ENCODE data around the gene PDILT. TPM values are rescaled to one million over a fixed set of nuclear protein-coding genes. Genes with fewer than 3 reads are reported as not detected.

Gene PDILT
- total RNA-seq, 2 donors from 2014 or later = not detected

DNA sequence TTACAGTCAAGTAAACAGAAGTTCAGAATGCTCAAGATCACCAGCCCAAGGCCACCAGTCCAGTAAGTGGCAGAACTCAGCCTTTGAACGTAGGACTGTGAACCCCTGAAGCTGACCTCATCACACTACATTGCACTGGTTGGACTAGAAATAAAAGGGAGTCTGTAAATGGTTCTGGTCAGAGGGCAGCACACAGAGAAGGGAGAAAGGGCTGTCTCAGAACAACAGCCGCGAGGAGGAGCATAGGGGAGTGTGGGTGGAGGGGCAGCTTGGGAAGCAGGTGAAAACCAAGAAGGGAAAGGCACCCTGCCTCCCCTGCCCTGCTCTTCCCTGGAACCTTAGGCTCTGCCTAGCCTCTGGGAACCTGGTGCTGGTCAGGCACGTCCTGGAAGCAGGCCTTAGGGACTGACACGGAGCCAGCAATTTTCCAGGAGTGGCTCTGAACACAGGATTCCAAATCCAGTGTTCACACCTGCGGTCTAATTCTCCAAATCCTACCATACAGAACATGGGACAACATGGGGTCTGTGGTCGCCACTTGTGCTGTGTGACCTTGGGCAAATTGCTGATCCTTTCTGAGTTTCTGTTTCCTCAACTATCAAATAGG lies 7.0 kb downstream of the PDILT start:
- no peak overlapping the region for H3K27ac Mint-ChIP-seq
- H3K27me3 Mint-ChIP-seq (ENCODE audit: low read depth) = no peaks in the 10 kb centered on the region
- DNase-seq (no peak), ATAC-seq (replicated peaks in 1 of 2) (no peak)
- no peaks in the 10 kb centered on the region for H3K4me1 Mint-ChIP-seq (ENCODE audit: low read depth)
- no peak overlapping the region for H3K4me3 Mint-ChIP-seq
- H3K9me3 Mint-ChIP-seq = no peaks in the 10 kb centered on the region
- H3K36me3 Mint-ChIP-seq (ENCODE audit: insufficient read depth in 2 of 2) = no peaks in the 10 kb centered on the region

DNA sequence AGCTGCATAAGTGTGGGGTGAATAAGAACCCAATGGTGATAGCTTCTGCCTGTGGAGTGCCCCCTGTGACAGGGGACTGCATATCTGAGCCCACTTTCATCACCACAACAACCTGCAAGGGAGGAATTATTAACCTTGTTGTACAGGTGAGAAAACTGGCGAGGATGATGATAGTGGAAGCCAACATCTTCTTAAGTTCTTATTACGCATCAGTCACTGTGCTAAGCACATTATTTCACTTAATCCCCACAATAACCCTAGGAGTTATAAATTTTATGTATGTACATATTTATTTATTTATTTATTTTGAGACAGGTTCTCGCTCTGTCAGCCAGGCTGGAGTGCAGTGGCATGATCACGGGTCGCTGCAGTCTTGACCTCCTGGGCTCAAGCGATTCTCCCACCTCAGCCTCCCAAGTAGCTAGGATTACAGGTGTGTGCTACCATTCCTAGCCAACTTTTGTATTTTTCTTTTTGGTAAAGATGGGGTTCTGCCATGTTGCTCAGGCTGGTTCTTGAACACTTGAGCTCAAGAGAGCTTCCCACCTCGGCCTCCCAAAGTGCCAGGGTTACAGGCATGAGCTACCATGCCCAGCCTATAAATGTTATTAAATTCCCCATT lies 7.6 kb downstream of the PDILT start:
- no peaks in the 10 kb centered on the region for H3K4me1 Mint-ChIP-seq (ENCODE audit: low read depth)
- no peak overlapping the region for H3K4me3 Mint-ChIP-seq
- no peak overlapping the region for H3K27ac Mint-ChIP-seq

DNA sequence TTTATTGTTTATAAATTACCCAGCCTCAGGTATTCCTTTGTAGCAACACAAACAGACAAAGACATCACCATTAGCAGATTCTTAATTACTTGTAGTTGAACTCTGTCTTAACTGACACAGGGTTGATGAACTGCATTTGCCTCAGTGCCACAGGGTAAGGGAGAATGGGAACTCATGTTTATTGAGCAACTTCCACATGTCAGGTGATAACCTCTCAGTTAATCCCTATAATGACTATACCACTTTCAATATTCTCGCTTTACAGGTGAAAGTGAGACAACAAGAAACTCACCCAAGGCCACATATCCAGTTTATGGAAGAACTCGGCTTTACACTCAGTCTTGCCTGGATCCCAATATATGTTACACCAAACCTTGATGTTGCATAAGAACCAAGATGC lies 8.6 kb downstream of the PDILT start:
- DNase-seq (no peak), ATAC-seq (replicated peaks in 1 of 2) (no peak)
- no peak overlapping the region for H3K4me3 Mint-ChIP-seq

More for the DNA sequence above, 7.6 kb downstream of the PDILT start:
- DNase-seq (no peak), ATAC-seq (replicated peaks in 1 of 2) (no peak)
- Mint-ChIP-seq H3K27me3 (ENCODE audit: low read depth) (no peaks in the 10 kb centered on the region), H3K9me3 (no peaks in the 10 kb centered on the region), H3K36me3 (ENCODE audit: insufficient read depth in 2 of 2) (no peaks in the 10 kb centered on the region)

DNA sequence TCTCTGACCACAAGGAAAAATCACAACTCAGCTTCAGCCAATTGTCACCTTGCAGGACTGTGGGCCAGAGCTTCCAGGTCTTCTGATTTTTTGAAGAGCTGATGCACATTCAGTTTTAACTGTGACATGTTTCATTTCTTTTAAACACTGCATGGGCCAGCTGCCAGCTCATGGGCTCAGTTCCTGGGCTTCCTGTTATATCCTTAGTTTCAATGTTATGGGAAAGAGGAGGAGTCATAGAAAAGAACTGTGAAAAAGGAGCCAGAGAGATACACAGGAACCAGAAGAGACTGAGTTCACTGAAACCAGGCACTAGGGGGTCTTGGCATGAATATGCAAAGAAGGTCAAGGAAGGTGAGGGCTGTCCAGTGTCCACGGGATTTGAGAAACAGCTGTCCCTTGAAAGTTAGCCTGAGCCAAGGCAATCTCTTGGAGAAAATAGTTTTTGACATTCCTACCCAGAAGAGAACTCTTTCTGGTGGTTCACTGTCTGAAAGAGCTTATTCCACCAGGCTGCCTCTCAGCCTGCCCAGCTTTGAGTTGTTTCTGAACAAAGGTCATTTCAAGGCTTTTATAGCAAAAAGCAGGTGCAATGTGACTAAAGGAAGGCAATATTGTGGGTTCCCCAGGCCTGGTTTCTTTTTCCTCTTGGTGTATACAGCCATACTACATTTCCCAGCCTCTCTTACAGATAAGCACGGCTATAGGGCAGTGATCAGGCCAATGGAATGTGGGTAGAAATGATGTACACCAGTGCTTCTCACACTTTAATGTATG lies 10.5 kb downstream of the PDILT start:
- H3K9me3 Mint-ChIP-seq = no peaks in the 10 kb centered on the region
- no peaks in the 10 kb centered on the region for H3K27me3 Mint-ChIP-seq (ENCODE audit: low read depth)
- H3K27ac Mint-ChIP-seq = no peak overlapping the region
- H3K4me1 Mint-ChIP-seq (ENCODE audit: low read depth) = no peaks in the 10 kb centered on the region
- ATAC-seq (replicated peaks in 1 of 2) = no peak
- H3K36me3 Mint-ChIP-seq (ENCODE audit: insufficient read depth in 2 of 2) = no peaks in the 10 kb centered on the region
- no peak overlapping the region for H3K4me3 Mint-ChIP-seq
- DNase-seq = no peak

More for the DNA sequence above, 8.6 kb downstream of the PDILT start:
- Mint-ChIP-seq H3K27me3 (ENCODE audit: low read depth) (no peaks in the 10 kb centered on the region), H3K27ac (no peak overlapping the region), H3K9me3 (no peaks in the 10 kb centered on the region), H3K36me3 (ENCODE audit: insufficient read depth in 2 of 2) (no peaks in the 10 kb centered on the region), H3K4me1 (ENCODE audit: low read depth) (no peaks in the 10 kb centered on the region)

DNA sequence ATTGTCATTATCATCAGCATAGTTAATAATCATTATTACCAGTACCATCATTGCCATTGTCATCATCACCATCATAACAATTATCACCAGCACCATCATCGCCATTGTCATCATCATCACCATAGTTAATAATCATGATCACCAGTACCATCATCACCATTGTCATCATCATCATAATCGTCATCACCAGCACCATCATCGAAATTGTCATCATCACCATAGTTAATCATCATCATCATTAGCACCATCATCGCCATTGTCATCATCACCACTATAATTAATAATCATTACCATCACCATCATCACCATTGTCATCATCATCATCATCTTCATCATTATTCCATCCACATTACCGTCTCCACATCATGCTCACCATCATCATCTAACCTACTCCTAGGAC lies 13.5 kb downstream of the PDILT start:
- ATAC-seq (replicated peaks in 1 of 2) (no peak), DNase-seq (no peak)
- H3K36me3 Mint-ChIP-seq (ENCODE audit: insufficient read depth in 2 of 2) = no peaks in the 10 kb centered on the region
- H3K27me3 Mint-ChIP-seq (ENCODE audit: low read depth) = peaks cover 10% of the 10 kb centered on the region
- H3K4me1 Mint-ChIP-seq (ENCODE audit: low read depth) = no peaks in the 10 kb centered on the region
- H3K4me3 Mint-ChIP-seq = no peak overlapping the region
- no peak overlapping the region for H3K27ac Mint-ChIP-seq
- H3K9me3 Mint-ChIP-seq = no peaks in the 10 kb centered on the region

DNA sequence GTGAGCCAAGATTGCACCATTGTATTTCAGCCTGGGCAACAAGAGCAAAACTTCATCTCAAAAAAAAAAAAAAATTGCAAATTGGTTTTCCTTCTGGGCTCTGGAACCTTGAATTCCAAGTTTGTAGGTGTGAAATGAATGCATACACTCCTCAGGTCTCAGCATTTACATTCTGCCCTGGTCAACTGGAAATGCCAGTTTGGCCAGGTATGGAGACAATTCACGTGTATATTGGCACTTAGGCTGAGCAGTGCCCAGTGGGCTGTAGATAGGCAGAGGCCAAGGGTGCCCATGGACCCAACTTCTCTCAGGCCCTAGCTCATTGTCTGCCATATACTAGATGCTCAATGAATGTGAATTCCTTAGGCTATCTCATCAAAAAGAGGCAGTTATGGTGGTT lies 15.7 kb downstream of the PDILT start:
- Mint-ChIP-seq H3K4me3 (no peak overlapping the region), H3K9me3 (no peaks in the 10 kb centered on the region), H3K27me3 (ENCODE audit: low read depth) (peaks cover 10% of the 10 kb centered on the region), H3K27ac (no peak overlapping the region), H3K4me1 (ENCODE audit: low read depth) (no peaks in the 10 kb centered on the region), H3K36me3 (ENCODE audit: insufficient read depth in 2 of 2) (no peaks in the 10 kb centered on the region)
- DNase-seq (no peak), ATAC-seq (replicated peaks in 1 of 2) (no peak)

DNA sequence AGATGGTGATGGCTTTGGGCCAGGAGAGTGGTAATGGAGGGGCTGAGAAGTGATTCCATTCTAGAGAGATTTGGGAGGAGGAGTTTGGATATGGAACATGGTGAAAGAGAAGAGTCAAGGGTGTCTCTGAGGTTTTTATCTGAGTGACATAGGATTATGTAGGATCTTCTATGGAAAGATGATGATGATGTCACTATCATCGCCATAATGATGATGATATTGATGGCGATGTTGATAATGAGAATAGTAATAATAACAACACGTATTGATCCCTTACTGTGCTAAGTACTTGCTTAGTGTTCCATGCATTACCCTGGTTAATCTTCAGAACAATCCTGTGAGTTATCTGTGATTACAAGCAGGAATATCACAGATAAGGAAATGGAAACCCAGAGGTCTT lies 16.6 kb downstream of the PDILT start:
- no peak for ATAC-seq (replicated peaks in 1 of 2)
- H3K4me3 Mint-ChIP-seq = no peak overlapping the region

DNA sequence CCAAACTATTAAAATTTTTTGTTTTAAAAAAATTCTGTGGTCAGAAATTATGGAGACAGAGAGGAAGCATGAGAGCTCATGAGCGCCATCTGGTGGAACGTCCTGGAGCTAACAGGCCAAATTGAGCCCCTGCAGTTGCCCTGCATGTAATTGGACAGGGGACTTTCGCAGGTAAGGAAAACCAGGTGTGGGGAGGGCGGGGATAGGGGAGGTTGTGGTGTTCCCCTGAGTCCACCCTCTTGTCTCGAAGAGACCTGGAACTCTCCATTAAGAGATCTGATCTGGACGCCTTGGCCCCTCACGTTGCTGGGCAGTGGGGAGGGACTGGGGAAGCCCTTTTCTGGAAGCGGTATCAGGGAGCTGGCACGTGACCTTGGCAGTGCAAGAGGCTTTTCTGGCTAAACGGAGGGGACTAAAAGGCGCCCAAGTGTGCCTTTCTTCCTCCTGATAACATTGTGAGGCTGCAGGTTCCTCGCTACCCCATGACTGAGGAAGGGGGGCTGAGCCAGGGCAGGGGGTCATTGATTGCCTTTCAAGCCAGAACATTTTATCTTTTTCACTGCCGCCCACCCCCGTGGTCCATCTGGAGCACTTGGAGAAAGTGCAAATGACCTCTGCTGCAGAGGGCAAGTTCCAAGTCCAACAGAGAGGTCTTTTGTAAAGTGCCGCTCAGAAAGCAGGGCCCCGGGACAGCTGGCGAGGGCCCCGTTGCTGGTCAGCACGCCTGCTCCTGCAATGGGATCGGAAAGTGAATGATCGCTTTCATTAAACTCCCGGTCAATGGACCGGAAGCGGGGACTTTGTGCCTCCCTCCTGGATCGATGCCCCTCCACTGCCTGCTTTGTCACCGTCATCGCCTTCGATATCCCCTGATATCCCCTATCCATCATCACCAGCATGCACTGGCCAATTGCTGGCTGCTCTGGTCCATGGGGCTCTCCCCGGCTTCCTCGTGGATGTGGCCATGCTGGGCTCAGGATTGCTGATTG lies 18.4 kb downstream of the PDILT start:
- Mint-ChIP-seq H3K4me1 (ENCODE audit: low read depth) (peaks cover 5% of the 10 kb centered on the region), H3K27ac (no peak overlapping the region), H3K27me3 (ENCODE audit: low read depth) (peaks cover 10% of the 10 kb centered on the region), H3K36me3 (ENCODE audit: insufficient read depth in 2 of 2) (no peaks in the 10 kb centered on the region), H3K9me3 (no peaks in the 10 kb centered on the region), H3K4me3 (no peak overlapping the region)
- ATAC-seq (replicated peaks in 1 of 2) = no peak
- DNase-seq = peak; percentile 53 to 60

More for the DNA sequence above, 16.6 kb downstream of the PDILT start:
- H3K27me3 Mint-ChIP-seq (ENCODE audit: low read depth) = peaks cover 10% of the 10 kb centered on the region
- H3K9me3 Mint-ChIP-seq = no peaks in the 10 kb centered on the region
- no peak for DNase-seq
- no peaks in the 10 kb centered on the region for H3K36me3 Mint-ChIP-seq (ENCODE audit: insufficient read depth in 2 of 2)
- peaks cover 3% of the 10 kb centered on the region for H3K4me1 Mint-ChIP-seq (ENCODE audit: low read depth)
- no peak overlapping the region for H3K27ac Mint-ChIP-seq

DNA sequence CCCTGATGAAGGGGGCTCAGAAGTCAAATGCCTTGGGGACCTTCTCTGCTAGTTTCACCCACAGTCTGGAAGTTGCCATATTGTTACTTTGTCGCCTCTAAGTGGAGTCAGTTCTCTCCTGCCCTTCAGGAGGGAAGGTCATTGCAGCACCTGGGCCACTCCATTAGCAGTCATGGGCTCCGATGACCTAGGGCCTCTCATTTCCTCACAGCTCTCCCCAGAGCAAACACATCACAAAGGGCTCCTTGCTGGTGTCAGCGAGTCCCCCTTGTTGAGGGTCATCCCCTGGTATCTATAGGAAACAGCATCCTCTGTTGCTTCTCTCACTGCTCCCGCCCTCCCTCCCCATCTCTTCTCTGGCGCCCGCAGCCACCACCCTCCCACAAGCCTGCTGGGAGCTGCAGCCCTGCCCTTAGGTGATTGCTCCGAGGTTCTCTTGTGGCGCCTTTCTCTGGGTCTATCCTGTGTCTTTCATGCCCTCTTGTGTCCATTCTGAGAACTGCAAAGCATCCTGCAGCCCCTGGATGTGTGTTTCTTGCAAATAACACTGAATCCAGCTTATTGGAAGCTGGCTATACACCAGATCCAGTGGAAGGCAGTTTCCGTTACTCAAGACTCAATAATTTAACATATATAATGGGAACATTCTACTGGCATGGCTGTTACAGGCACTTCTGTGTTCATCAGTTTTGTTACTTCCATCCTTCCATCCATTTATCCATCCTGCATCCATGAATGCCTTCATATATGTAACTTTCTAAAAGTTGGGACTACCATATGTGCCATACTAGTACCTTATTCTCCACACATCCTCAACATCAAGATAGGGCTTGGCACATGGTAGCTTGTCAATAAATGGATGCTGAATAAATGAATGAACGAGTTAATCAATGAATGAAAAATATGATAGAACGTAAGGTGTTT lies 21.2 kb downstream of the PDILT start:
- DNase-seq = peak; percentile 52 to 59
- Mint-ChIP-seq H3K9me3 (no peaks in the 10 kb centered on the region), H3K27ac (no peak overlapping the region), H3K4me1 (ENCODE audit: low read depth) (peaks cover 5% of the 10 kb centered on the region), H3K27me3 (ENCODE audit: low read depth) (peaks cover 10% of the 10 kb centered on the region), H3K36me3 (ENCODE audit: insufficient read depth in 2 of 2) (no peaks in the 10 kb centered on the region), H3K4me3 (no peak overlapping the region)
- peak; percentile 71 to 75 for ATAC-seq (replicated peaks in 1 of 2)

DNA sequence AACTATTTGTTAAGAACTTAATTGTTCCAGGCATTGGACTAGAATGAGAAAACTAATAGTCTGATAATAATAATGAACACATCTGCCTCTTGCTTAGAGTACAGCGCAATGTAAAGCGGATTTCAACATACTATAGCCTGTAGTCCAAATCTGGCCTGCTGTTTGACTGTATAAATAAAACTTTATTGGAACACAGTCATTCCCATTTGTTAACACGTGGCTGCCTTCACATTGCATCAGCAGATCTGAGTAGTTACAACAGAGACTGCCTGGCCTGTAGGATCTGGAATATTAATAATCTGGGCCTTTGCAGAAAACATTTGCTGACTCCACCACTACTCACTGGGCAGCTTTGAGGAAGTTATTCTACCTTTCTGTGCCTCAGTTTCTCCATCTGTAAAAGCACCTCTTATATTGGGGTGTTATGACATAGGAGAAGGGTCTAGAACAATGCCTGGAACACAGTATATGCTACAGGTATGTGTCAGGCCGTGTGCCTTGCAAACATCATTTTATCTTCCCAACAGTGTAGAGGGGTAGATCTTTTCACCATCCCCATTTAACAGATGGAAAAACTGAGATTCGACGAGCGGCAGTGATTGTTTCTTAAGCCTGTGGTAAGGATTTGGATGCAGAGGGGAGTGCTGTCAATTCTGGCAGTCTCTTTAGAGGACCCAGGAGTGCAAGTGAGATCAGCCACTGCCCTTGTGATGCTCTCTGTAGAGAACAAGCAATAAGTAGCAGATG lies 22.2 kb downstream of the PDILT start:
- H3K4me3 Mint-ChIP-seq = no peak overlapping the region
- no peaks in the 10 kb centered on the region for H3K36me3 Mint-ChIP-seq (ENCODE audit: insufficient read depth in 2 of 2)
- H3K4me1 Mint-ChIP-seq (ENCODE audit: low read depth) = peaks cover 5% of the 10 kb centered on the region
- no peak overlapping the region for H3K27ac Mint-ChIP-seq
- ATAC-seq (replicated peaks in 1 of 2) = no peak
- no peaks in the 10 kb centered on the region for H3K9me3 Mint-ChIP-seq
- DNase-seq = no peak
- H3K27me3 Mint-ChIP-seq (ENCODE audit: low read depth) = peaks cover 10% of the 10 kb centered on the region

DNA sequence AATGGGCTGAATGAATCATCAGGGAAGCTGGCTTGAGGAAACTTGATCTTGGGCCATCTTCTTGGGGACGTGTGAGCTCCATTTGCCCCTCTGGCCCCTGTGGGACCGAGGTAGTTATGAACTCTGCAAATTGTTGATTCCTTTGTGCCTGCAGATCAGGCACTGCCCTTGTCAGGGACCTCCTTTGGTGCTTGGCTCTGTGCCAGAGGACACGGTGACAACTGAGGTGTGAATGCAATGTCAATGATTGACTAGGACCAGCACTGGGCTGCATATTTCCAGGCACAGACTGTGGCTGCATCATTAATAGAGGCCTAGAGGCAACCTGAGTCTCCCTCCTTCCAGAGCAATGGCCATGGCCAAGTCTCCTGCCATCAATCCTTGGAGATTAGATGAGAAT lies 23.8 kb downstream of the PDILT start:
- no peak overlapping the region for H3K27ac Mint-ChIP-seq
- ATAC-seq (replicated peaks in 1 of 2) = no peak
- H3K4me1 Mint-ChIP-seq (ENCODE audit: low read depth) = peaks cover 5% of the 10 kb centered on the region
- no peaks in the 10 kb centered on the region for H3K36me3 Mint-ChIP-seq (ENCODE audit: insufficient read depth in 2 of 2)
- no peak for DNase-seq
- H3K4me3 Mint-ChIP-seq = no peak overlapping the region
- peaks cover 4% of the 10 kb centered on the region for H3K27me3 Mint-ChIP-seq (ENCODE audit: low read depth)
- H3K9me3 Mint-ChIP-seq = no peaks in the 10 kb centered on the region
